Measurements from ENCODE around the gene LAPTM4A. TPM values are rescaled to one million over a fixed set of nuclear protein-coding genes. Genes with fewer than 3 reads are reported as not detected.

The LAPTM4A gene
- total RNA-seq, 1 experiment from 2014 or later: 131 TPM

- Mint-ChIP-seq H3K27me3 (ENCODE audit: low read depth) (peaks cover 3% of the 10 kb centered on the region), H3K4me1 (peaks cover 23 to 30% of the 10 kb centered on the region in 2 experiments), H3K36me3 (ENCODE audit: insufficient read depth in 1 of 3, low read depth in 3 of 3) (no peaks in the 10 kb centered on the region), H3K4me3 (no peak overlapping the region), H3K27ac (no peak overlapping the region), H3K9me3 (no peaks in the 10 kb centered on the region)
- no peak overlapping the region for H3K18ac ChIP-seq (ENCODE audit: insufficient read length, low read depth, low read length)
- H2BK5ac ChIP-seq (ENCODE audit: insufficient read length, low read length): no peak overlapping the region
- H3K56ac ChIP-seq (ENCODE audit: insufficient read length, low read depth, low read length): no peak overlapping the region
- H4K20me1 ChIP-seq (ENCODE audit: control insufficient read depth, insufficient read depth, insufficient read length): no peaks in the 10 kb centered on the region
- no peaks in the 10 kb centered on the region for H3K23me2 ChIP-seq (ENCODE audit: insufficient read length, low read depth, low read length, poor library complexity, severe bottlenecking)
- no peaks in the 10 kb centered on the region for H3K79me1 ChIP-seq (ENCODE audit: insufficient read depth, low read depth, low read length, poor library complexity, severe bottlenecking)
- H3K9ac ChIP-seq (ENCODE audit: extremely low read depth, insufficient read length, low read length): no peak overlapping the region
- H3K27ac ChIP-seq (ENCODE audit: insufficient read length, low read depth, low read length): no peak overlapping the region
- no peak overlapping the region for H3K23ac ChIP-seq (ENCODE audit: insufficient read length, low read depth, low read length)
- H2BK120ac ChIP-seq (ENCODE audit: low read depth, low read length, poor library complexity, severe bottlenecking): no peak overlapping the region
- no peak for DNase-seq
- H3K79me2 ChIP-seq (ENCODE audit: insufficient read depth, low read length): no peaks in the 10 kb centered on the region
- no peak overlapping the region for H3K14ac ChIP-seq (ENCODE audit: insufficient read depth, low read length)
- no peak overlapping the region for H4K8ac ChIP-seq (replicated peaks; ENCODE audit: insufficient read length, low read depth, low read length)
- H2BK20ac ChIP-seq (ENCODE audit: low read depth, low read length, poor library complexity, severe bottlenecking): no peak overlapping the region
- no CpG with 5 or more reads among the region's 6 CpGs for WGBS (ENCODE audit: extremely low coverage, insufficient read length, low lambda C conversion rate)
- no peak for TF ChIP-seq CTCF (conservative IDR thresholded peaks at IDR 0.05)
- H3K27me3 ChIP-seq (ENCODE audit: insufficient read depth, low read length): no peaks in the 10 kb centered on the region
- H3K4me1 ChIP-seq (ENCODE audit: insufficient read depth, low read length): no peaks in the 10 kb centered on the region
- H3K4ac ChIP-seq (ENCODE audit: low read depth, low read length): no peak overlapping the region
- H4K91ac ChIP-seq (ENCODE audit: insufficient read length, low read depth, low read length): no peak overlapping the region
- no peak overlapping the region for H2BK15ac ChIP-seq (ENCODE audit: low read depth, low read length)
- H2AK5ac ChIP-seq (ENCODE audit: insufficient read length, low read length): no peak overlapping the region
- no peaks in the 10 kb centered on the region for H3K9me3 ChIP-seq (ENCODE audit: control insufficient read depth, low read depth, low read length)
- no peak overlapping the region for H2AFZ ChIP-seq (ENCODE audit: low read length)
- no peak overlapping the region for H3T11ph ChIP-seq (ENCODE audit: low read length)
- no peak overlapping the region for H3K4me2 ChIP-seq (ENCODE audit: insufficient read depth, insufficient read length, low read length)
- H2BK12ac ChIP-seq (ENCODE audit: insufficient read length, low read depth, low read length): no peak overlapping the region
- no peak overlapping the region for H4K5ac ChIP-seq (ENCODE audit: insufficient read length, low read depth, low read length)
Measured at GRCh38 chr2:20076757-20077156, 25.3 kb upstream of the LAPTM4A start.

All from H9 (cell line).